Measurements from ENCODE around the gene ALPK1.

ALPK1 gene

DNA sequence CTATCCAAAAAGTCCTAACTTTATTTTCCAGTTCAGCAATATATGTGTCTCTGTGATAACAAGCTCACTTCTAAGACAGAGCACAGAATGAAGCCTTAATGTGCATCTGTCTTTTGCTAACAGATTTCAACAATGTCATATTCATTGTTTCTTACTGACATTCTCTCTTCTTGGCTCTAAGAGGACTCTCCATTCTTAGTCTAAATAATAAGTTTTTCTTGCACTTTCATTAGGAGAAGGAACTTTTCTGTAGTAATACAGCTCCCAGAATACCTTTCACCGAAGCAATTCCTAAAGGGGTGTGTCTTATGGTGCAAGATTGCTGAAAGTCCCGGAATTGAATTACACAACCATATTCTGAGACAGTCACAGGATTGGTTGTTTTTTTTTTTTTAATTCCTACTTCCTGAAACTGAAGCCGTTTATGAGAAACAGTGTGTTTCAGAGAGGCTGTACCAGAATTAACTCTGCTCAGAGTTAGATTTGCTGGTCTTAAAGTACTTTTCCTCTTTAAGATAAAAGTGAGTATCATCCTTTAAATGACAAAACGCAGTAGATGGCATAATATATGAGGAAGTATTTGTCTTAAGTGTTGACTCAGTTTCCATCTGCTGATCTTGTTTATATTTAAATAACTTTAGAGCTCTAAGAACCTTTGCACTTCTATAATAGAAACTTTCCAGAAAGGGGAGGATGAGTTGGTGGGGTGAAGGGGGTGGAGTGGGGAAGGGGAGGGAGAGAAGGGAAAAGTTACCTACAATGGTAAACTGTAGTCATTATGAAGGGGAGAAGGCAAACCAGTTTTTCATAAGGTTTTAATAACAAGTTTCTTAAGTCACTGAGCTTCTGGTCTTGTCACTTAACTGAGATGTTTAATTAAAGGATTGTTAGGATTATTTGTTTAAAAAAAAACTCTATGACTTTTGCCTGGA lies at the start of gene ALPK1:
Gene ALPK1, plus strand, starts transcription at position 421 of the 932 bp plus-strand sequence.
- peak within 1 kb of the TSS; percentile 19 to 55 for H3K4me3 ChIP-seq (replicated peaks in 1 of 2; ENCODE audit: low read depth in 2 of 2, low read length in 2 of 2)
- peak; percentile 95 for DNase-seq (ENCODE audit: low read depth in 2 of 2)
- TF ChIP-seq, protein P1, sequence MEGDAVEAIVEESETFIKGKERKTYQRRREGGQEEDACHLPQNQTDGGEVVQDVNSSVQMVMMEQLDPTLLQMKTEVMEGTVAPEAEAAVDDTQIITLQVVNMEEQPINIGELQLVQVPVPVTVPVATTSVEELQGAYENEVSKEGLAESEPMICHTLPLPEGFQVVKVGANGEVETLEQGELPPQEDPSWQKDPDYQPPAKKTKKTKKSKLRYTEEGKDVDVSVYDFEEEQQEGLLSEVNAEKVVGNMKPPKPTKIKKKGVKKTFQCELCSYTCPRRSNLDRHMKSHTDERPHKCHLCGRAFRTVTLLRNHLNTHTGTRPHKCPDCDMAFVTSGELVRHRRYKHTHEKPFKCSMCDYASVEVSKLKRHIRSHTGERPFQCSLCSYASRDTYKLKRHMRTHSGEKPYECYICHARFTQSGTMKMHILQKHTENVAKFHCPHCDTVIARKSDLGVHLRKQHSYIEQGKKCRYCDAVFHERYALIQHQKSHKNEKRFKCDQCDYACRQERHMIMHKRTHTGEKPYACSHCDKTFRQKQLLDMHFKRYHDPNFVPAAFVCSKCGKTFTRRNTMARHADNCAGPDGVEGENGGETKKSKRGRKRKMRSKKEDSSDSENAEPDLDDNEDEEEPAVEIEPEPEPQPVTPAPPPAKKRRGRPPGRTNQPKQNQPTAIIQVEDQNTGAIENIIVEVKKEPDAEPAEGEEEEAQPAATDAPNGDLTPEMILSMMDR (IDR thresholded peaks at IDR 0.05; ENCODE audit: low read depth, low read length): no peak

DNA sequence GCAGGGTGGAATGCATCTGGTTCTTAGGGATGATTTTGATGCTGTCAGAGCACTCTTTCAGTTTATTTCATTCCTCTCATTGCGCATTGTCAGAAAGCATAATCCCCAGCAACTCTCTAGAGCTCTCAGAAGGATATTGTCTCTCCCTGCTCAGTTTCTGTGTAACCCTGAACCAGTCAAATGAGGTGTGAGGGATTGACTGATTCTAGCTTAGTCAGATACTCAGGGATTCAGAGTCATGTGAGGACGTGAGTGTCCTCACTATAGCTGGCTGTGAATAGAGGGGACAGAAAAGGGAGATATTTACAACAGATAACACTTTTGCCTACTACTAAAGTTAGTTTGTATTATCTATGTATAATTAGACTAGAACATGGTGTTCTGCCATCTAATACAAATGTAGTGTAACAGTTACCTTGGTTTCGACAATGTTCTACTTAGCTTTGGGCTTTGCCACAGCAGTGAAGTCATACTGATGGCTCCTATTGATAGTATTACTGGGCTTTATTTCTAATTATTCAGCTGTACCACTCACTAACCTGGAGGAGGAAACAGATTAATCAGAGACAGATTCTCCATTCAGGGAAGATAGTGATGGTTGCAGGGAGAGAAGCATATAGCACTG lies 46.0 kb upstream of the ALPK1 start:
- H3K4me3 ChIP-seq (replicated peaks in 1 of 2; ENCODE audit: low read depth in 2 of 2, low read length in 2 of 2): no peak overlapping the region
- DNase-seq (ENCODE audit: low read depth in 2 of 2): no peak
- TF ChIP-seq, protein P1 (IDR thresholded peaks at IDR 0.05; ENCODE audit: low read depth, low read length): no peak

DNA sequence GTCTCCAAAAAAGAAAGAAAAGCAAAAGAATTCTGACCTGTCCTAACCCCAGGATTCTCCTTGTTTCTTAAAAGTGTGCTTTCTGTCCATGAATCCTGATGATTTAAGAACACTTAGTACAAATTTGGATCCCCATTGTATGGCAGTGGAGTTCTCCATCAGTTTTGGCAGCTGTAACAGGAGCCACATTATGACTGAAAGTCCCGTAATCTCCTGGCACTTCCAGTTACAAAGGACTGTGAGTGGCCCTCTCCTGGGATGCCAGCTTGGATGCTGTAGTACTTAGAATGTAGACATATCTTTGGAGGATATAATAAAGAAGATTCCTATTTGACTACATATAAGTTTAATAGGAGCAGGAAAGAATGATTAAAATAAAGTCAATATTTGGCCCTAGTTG lies 44.9 kb upstream of the ALPK1 start:
- TF ChIP-seq, protein P1 (IDR thresholded peaks at IDR 0.05; ENCODE audit: low read depth, low read length): no peak
- H3K4me3 ChIP-seq (replicated peaks in 1 of 2; ENCODE audit: low read depth in 2 of 2, low read length in 2 of 2): no peak overlapping the region
- DNase-seq (ENCODE audit: low read depth in 2 of 2): no peak

DNA sequence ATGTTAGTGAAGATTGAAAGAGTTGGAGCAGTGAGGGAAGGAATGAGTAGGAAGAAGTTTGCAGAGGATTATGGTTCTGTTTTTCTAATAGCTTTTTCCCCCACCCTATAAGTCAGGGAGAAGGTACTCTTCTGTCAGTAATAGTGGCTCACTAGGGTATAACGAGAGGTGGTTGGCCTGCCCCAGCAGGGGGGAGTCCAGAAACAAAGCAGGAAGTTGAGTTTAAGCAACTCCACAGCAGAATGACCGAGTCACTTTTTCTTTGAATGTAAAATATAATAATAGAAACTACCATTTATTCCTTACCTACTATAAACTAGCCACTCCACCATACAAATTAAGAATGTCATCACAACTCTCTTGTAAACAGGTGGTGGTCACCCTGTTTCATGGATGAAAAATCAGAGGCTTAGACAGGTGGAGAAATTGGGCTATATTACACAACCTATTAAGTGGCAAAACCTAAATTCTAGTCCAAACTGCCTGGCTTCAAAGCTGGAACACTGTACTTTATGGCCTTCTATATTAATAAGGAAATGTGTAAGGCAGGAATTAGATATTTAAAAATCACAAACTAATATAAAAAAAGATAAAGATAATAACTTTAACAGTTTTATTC lies 43.7 kb upstream of the ALPK1 start:
- no peak for DNase-seq (ENCODE audit: low read depth in 2 of 2)
- TF ChIP-seq, protein P1 (IDR thresholded peaks at IDR 0.05; ENCODE audit: low read depth, low read length): no peak
- no peak overlapping the region for H3K4me3 ChIP-seq (replicated peaks in 1 of 2; ENCODE audit: low read depth in 2 of 2, low read length in 2 of 2)

DNA sequence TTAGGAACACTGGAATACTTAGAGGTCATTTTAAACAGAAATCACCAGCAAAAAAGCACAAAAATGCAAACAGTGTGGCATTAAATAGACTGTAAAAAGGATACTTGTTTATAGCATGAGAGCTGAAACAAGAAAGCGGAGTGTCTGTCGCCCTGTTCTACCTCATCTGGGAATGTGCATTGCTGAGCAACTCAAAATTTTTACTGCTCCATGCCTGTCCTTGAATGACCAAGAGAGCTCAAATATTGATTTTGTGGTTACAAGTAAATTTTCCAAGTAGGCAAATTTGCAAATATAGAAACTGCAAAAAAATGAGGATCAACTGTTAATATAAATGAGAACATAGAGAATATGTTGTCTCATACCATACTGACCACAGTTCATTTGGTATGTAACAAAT lies 40.1 kb upstream of the ALPK1 start:
- DNase-seq (ENCODE audit: low read depth in 2 of 2): no peak
- TF ChIP-seq, protein P1 (IDR thresholded peaks at IDR 0.05; ENCODE audit: low read depth, low read length): no peak
- H3K4me3 ChIP-seq (replicated peaks in 1 of 2; ENCODE audit: low read depth in 2 of 2, low read length in 2 of 2): no peak overlapping the region

DNA sequence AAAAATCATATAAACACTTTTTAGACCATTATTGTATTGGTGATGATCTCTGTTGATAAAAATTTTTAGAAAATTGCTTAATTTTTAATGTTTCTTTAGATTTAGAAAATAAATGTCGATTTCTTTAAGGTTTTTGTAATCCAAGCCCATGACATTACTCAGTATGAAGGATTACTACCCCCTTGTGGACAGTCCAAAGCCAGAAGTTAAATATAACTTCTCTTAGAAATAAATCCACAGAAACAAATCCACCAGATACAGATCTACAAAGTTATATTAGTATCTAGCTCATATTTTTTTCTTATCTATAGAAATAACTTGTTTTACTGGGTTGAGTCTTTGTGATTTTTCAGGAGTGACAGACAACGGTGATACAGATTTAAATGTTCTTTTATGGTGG lies 30.3 kb upstream of the ALPK1 start:
- H3K4me3 ChIP-seq (replicated peaks in 1 of 2; ENCODE audit: low read depth in 2 of 2, low read length in 2 of 2): no peak overlapping the region
- peak; percentile 56 to 65 for DNase-seq (ENCODE audit: low read depth in 2 of 2)
- TF ChIP-seq, protein P1 (IDR thresholded peaks at IDR 0.05; ENCODE audit: low read depth, low read length): peak; percentile 48
